H9 (cell line): ENCODE results near the gene TPRG1. TPM values are rescaled to one million over a fixed set of nuclear protein-coding genes. Genes with fewer than 3 reads are reported as not detected.

Experiments
- DNase-seq: peaks from one replicate; pipeline ENCODE4 v3.0.0-alpha.2; 2017
- H2AFZ ChIP-seq: one replicate; pipeline ENCODE4 v1.6.1; 2013; ENCODE audit warnings: mild to moderate bottlenecking, low read length, control low read depth, moderate library complexity
- H2AK5ac ChIP-seq: 2 replicates; pipeline ENCODE4 v1.6.1; 2013; ENCODE audit warnings: low read length, control low read depth, mixed read lengths; ENCODE audit not compliant: insufficient read length
- H2BK120ac ChIP-seq: one replicate; pipeline ENCODE4 v1.6.1; 2013; ENCODE audit warnings: low read depth, mild to moderate bottlenecking, low read length, control low read depth, inconsistent platforms; ENCODE audit not compliant: poor library complexity, severe bottlenecking
- H2BK12ac ChIP-seq: 2 replicates; pipeline ENCODE4 v1.6.1; 2013; ENCODE audit warnings: low read length, control low read depth, mixed read lengths, low read depth; ENCODE audit not compliant: insufficient read length
- H2BK15ac ChIP-seq: 2 replicates; pipeline ENCODE4 v1.6.1; 2013; ENCODE audit warnings: low read depth, low read length, control low read depth
- H2BK20ac ChIP-seq: one replicate; pipeline ENCODE4 v1.6.1; 2013; ENCODE audit warnings: low read depth, mild to moderate bottlenecking, low read length, control low read depth, inconsistent platforms; ENCODE audit not compliant: poor library complexity, severe bottlenecking
- H2BK5ac ChIP-seq: 2 replicates; pipeline ENCODE4 v1.6.1; 2013; ENCODE audit warnings: low read length, control low read depth, mixed read lengths; ENCODE audit not compliant: insufficient read length
- H3K14ac ChIP-seq: 2 replicates; pipeline ENCODE4 v1.6.1; 2013; ENCODE audit warnings: low read length, control low read depth; ENCODE audit not compliant: insufficient read depth
- H3K18ac ChIP-seq: 2 replicates; pipeline ENCODE4 v1.6.1; 2013; ENCODE audit warnings: low read depth, mild to moderate bottlenecking, mixed read lengths, low read length, control low read depth; ENCODE audit not compliant: insufficient read length
- H3K23ac ChIP-seq: 2 replicates; pipeline ENCODE4 v1.6.1; 2013; ENCODE audit warnings: low read length, control low read depth, mixed read lengths, low read depth; ENCODE audit not compliant: insufficient read length
- H3K23me2 ChIP-seq: 2 replicates; pipeline ENCODE4 v1.6.1; 2013; ENCODE audit warnings: low read depth, mild to moderate bottlenecking, mixed read lengths, low read length, control low read depth; ENCODE audit not compliant: insufficient read length, poor library complexity, severe bottlenecking
- H3K27ac ChIP-seq: 2 replicates; pipeline ENCODE4 v1.5.1; 2013; ENCODE audit warnings: low read length, control low read depth, mixed read lengths, low read depth; ENCODE audit not compliant: insufficient read length
- H3K27me3 ChIP-seq: 2 replicates; pipeline ENCODE4 v1.6.1; 2013; ENCODE audit warnings: low read length, control low read depth, inconsistent platforms; ENCODE audit not compliant: insufficient read depth
- H3K4ac ChIP-seq: 2 replicates; pipeline ENCODE4 v1.6.1; 2013; ENCODE audit warnings: low read depth, mild to moderate bottlenecking, control low read depth, inconsistent platforms, low read length, moderate library complexity
- H3K4me1 ChIP-seq: 2 replicates; pipeline ENCODE4 v1.6.1; 2013; ENCODE audit warnings: low read length, control low read depth, inconsistent platforms; ENCODE audit not compliant: insufficient read depth
- H3K4me2 ChIP-seq: 2 replicates; pipeline ENCODE4 v1.6.1; 2013; ENCODE audit warnings: low read length, control low read depth, mixed read lengths; ENCODE audit not compliant: insufficient read length, insufficient read depth
- H3K56ac ChIP-seq: 2 replicates; pipeline ENCODE4 v1.6.1; 2013; ENCODE audit warnings: low read depth, mild to moderate bottlenecking, mixed read lengths, low read length, control low read depth; ENCODE audit not compliant: insufficient read length
- H3K79me1 ChIP-seq: 2 replicates; pipeline ENCODE4 v1.6.1; 2013; ENCODE audit warnings: low read depth, mild to moderate bottlenecking, moderate library complexity, low read length, control low read depth, inconsistent platforms; ENCODE audit not compliant: insufficient read depth, poor library complexity, severe bottlenecking
- H3K79me2 ChIP-seq: 2 replicates; pipeline ENCODE4 v1.6.1; 2013; ENCODE audit warnings: low read length, control low read depth, inconsistent platforms; ENCODE audit not compliant: insufficient read depth
- H3K9ac ChIP-seq: 2 replicates; pipeline ENCODE4 v1.6.1; 2013; ENCODE audit warnings: low read length, control low read depth, mixed read lengths; ENCODE audit not compliant: insufficient read length; ENCODE audit errors: extremely low read depth
- H3K9me3 ChIP-seq: one replicate; pipeline ENCODE4 v1.6.1; 2013; ENCODE audit warnings: low read depth, low read length, inconsistent platforms; ENCODE audit not compliant: control insufficient read depth
- H3T11ph ChIP-seq: one replicate; pipeline ENCODE4 v1.6.1; 2013; ENCODE audit warnings: mild to moderate bottlenecking, low read length, control low read depth, inconsistent platforms
- H4K20me1 ChIP-seq: one replicate; pipeline ENCODE4 v1.6.1; 2013; ENCODE audit not compliant: control insufficient read depth, insufficient read length, insufficient read depth
- H4K5ac ChIP-seq: 2 replicates; pipeline ENCODE4 v1.6.1; 2013; ENCODE audit warnings: low read depth, mild to moderate bottlenecking, mixed read lengths, low read length, control low read depth; ENCODE audit not compliant: insufficient read length
- H4K8ac ChIP-seq: replicated peaks from 2 replicates; pipeline ENCODE4 v1.6.1; 2013; ENCODE audit warnings: low read length, control low read depth, mixed read lengths, low read depth; ENCODE audit not compliant: insufficient read length
- H4K91ac ChIP-seq: 2 replicates; pipeline ENCODE4 v1.6.1; 2013; ENCODE audit warnings: low read depth, mild to moderate bottlenecking, moderate library complexity, mixed read lengths, low read length, control low read depth; ENCODE audit not compliant: insufficient read length
- H3K27ac Mint-ChIP-seq, 3 experiments: 2 replicates in 2 of 3; 3 replicates in 1 of 3; pipeline ENCODE4 v1.8.0; 2020 to 2021; ENCODE audit warnings: mixed read lengths in 3 of 3, mild to moderate bottlenecking in 1 of 3, moderate library complexity in 1 of 3
- H3K27me3 Mint-ChIP-seq: 2 replicates; pipeline ENCODE4 v1.8.0; 2021; ENCODE audit warnings: low read depth, mild to moderate bottlenecking, moderate library complexity, mixed read lengths
- H3K36me3 Mint-ChIP-seq, 3 experiments: 2 replicates in 2 of 3; 3 replicates in 1 of 3; pipeline ENCODE4 v1.8.0; 2020 to 2021; ENCODE audit warnings: low read depth in 3 of 3, mixed read lengths in 3 of 3; ENCODE audit not compliant: insufficient read depth in 1 of 3
- H3K4me1 Mint-ChIP-seq, 2 experiments: 2 replicates each; pipeline ENCODE4 v1.8.0; 2020; ENCODE audit warnings: mixed read lengths in 2 of 2
- H3K4me3 Mint-ChIP-seq, 2 experiments: 2 replicates in 1 of 2; 3 replicates in 1 of 2; pipeline ENCODE4 v1.8.0; 2020 to 2021; ENCODE audit warnings: mild to moderate bottlenecking in 2 of 2, mixed read lengths in 2 of 2, moderate library complexity in 1 of 2
- H3K9me3 Mint-ChIP-seq, 2 experiments: 2 replicates in 1 of 2; 3 replicates in 1 of 2; pipeline ENCODE4 v1.8.0; 2020; ENCODE audit warnings: mild to moderate bottlenecking in 2 of 2, mixed read lengths in 2 of 2, moderate library complexity in 1 of 2
- WGBS: extraction: QIAGEN DNeasy Blood & Tissue Kit; methylation state at CpG from one replicate; pipeline ENCODE4 v1.1.7; 2013; ENCODE audit warnings: missing lambda C conversion rate, low lambda C conversion rate, mixed read lengths; ENCODE audit not compliant: insufficient read length; ENCODE audit errors: extremely low coverage; 5-methylcytosine and 5-hydroxymethylcytosine counted together
- total RNA-seq: library from RNA; stranded (reverse); gene quantifications from 2 replicates; pipeline ENCODE4 v1.2.1, GENCODE V29; 2021
- TF ChIP-seq, protein P1 (sequence below): fragments of 200-600 bp; sonication (generic); conservative IDR thresholded peaks from 3 replicates; pipeline ENCODE4 v1.8.0; 2021; ENCODE audit warnings: antibody characterized with exemption, mild to moderate bottlenecking

TPRG1 gene
- total RNA-seq, 1 experiment from 2014 or later, result 0.66 TPM

GRCh38 chr3:189214651-189215050 is 42.9 kb downstream of the TPRG1 start:
- Mint-ChIP-seq H3K4me1 (no peaks in the 10 kb centered on the region), H3K9me3 (no peaks in the 10 kb centered on the region), H3K36me3 (no peaks in the 10 kb centered on the region), H3K4me3 (no peak overlapping the region), H3K27me3 (no peaks in the 10 kb centered on the region), H3K27ac (no peak overlapping the region)
- no peak overlapping the region for H2BK20ac ChIP-seq
- H3K79me2 ChIP-seq, result no peaks in the 10 kb centered on the region
- no peak overlapping the region for H4K8ac ChIP-seq
- H4K20me1 ChIP-seq, result no peaks in the 10 kb centered on the region
- H3K23me2 ChIP-seq, result no peaks in the 10 kb centered on the region
- no CpG with 5 or more reads among the region's 1 CpG for WGBS
- no peaks in the 10 kb centered on the region for H3K27me3 ChIP-seq
- H3K27ac ChIP-seq, result no peak overlapping the region
- H3K14ac ChIP-seq, result no peak overlapping the region
- no peak overlapping the region for H3K18ac ChIP-seq
- H2BK5ac ChIP-seq, result no peak overlapping the region
- no peak overlapping the region for H3T11ph ChIP-seq
- no peak overlapping the region for H2BK15ac ChIP-seq
- no peak overlapping the region for H3K4ac ChIP-seq
- no peak overlapping the region for H3K9ac ChIP-seq
- H3K9me3 ChIP-seq, result no peaks in the 10 kb centered on the region
- no peaks in the 10 kb centered on the region for H3K4me1 ChIP-seq
- no peak overlapping the region for H2BK12ac ChIP-seq
- no peak overlapping the region for H2BK120ac ChIP-seq
- no peak overlapping the region for H4K91ac ChIP-seq
- no peak overlapping the region for H2AK5ac ChIP-seq
- no peak overlapping the region for H3K56ac ChIP-seq
- H4K5ac ChIP-seq, result no peak overlapping the region
- TF ChIP-seq, protein P1, sequence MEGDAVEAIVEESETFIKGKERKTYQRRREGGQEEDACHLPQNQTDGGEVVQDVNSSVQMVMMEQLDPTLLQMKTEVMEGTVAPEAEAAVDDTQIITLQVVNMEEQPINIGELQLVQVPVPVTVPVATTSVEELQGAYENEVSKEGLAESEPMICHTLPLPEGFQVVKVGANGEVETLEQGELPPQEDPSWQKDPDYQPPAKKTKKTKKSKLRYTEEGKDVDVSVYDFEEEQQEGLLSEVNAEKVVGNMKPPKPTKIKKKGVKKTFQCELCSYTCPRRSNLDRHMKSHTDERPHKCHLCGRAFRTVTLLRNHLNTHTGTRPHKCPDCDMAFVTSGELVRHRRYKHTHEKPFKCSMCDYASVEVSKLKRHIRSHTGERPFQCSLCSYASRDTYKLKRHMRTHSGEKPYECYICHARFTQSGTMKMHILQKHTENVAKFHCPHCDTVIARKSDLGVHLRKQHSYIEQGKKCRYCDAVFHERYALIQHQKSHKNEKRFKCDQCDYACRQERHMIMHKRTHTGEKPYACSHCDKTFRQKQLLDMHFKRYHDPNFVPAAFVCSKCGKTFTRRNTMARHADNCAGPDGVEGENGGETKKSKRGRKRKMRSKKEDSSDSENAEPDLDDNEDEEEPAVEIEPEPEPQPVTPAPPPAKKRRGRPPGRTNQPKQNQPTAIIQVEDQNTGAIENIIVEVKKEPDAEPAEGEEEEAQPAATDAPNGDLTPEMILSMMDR, result no peak
- no peak overlapping the region for H3K23ac ChIP-seq
- no peak for DNase-seq
- no peak overlapping the region for H3K4me2 ChIP-seq
- no peaks in the 10 kb centered on the region for H3K79me1 ChIP-seq
- no peak overlapping the region for H2AFZ ChIP-seq
